ENCODE data around the gene OR10V1.

The OR10V1 gene

DNA sequence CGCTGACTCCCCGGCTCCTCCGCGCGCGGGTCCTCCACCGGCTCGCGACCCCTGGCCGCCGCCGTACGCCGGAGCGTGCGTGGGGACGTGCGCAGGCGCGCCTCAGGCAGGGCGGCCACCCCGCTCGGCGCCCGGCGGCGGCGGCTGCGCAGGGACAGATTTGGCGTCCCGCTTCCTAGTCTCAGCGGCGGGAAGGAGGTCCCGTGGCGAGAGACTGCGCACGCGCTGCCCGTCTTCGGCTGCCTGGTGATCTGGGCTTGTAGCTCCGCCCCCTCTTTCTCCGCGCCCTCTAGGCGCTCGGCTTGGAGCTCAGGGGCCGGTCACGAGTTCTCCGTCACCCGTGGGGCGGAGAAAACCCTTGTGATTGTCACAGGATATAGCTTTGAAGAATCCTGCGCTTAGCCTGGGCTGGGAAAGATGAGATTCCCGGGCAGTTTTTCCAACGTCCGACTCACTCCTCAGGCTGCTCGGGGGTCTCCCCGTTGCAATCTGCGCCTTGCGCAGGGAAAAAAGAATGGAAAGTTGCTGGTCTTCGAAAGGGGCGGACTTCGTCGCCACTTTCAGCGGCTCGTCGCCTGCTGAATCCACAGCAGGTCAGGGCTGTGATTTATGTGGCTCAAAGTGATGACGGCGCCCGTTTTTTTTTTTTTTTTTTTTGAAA lies 44.6 kb downstream of the OR10V1 start, which contains the start of gene PATL1 (continued):
- peak; percentile 34; the same call in 1 of the 2 replicates for TF ChIP-seq ZNF394 (tag by site-specific recombination; IDR thresholded peaks at IDR 0.05; ENCODE audit: borderline replicate concordance)
- TF ChIP-seq ZEB2 (tag by site-specific recombination; IDR thresholded peaks at IDR 0.05) = 0 out of 2 replicates have a peak, but pooled peaks have one; percentile 38
- TF ChIP-seq SP7 (tag by site-specific recombination; IDR thresholded peaks at IDR 0.05) = peak; percentile 59
- no peak for TF ChIP-seq ZNF155 (tag by site-specific recombination; IDR thresholded peaks at IDR 0.05)
- TF ChIP-seq ZBTB7A (tag by site-specific recombination; IDR thresholded peaks at IDR 0.05; ENCODE audit: low read depth) = no peak
- TF ChIP-seq MEIS1 (CRISPR knock-in tag; IDR thresholded peaks at IDR 0.05; ENCODE audit: borderline replicate concordance) = no peak
- TF ChIP-seq ZNF404 (tag by site-specific recombination; IDR thresholded peaks at IDR 0.05) = no peak
- TF ChIP-seq GFI1B (tag by site-specific recombination; IDR thresholded peaks at IDR 0.05) = peak; percentile 70; the same call in 1 of the 2 replicates
- TF ChIP-seq ZNF24 (tag by site-specific recombination; IDR thresholded peaks at IDR 0.05) = no peak
- TF ChIP-seq BCL11B (tag by site-specific recombination; IDR thresholded peaks at IDR 0.05; ENCODE audit: low read depth) = no peak
- TF ChIP-seq KLF7 (tag by site-specific recombination; IDR thresholded peaks at IDR 0.05; ENCODE audit: borderline replicate concordance) = no peak
- TF ChIP-seq SCRT1 (tag by site-specific recombination; IDR thresholded peaks at IDR 0.05; ENCODE audit: borderline replicate concordance) = no peak
- TF ChIP-seq ZNF785 (tag by site-specific recombination; IDR thresholded peaks at IDR 0.05) = no peak
- TF ChIP-seq, protein P1, sequence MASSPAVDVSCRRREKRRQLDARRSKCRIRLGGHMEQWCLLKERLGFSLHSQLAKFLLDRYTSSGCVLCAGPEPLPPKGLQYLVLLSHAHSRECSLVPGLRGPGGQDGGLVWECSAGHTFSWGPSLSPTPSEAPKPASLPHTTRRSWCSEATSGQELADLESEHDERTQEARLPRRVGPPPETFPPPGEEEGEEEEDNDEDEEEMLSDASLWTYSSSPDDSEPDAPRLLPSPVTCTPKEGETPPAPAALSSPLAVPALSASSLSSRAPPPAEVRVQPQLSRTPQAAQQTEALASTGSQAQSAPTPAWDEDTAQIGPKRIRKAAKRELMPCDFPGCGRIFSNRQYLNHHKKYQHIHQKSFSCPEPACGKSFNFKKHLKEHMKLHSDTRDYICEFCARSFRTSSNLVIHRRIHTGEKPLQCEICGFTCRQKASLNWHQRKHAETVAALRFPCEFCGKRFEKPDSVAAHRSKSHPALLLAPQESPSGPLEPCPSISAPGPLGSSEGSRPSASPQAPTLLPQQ (tag by site-specific recombination; IDR thresholded peaks at IDR 0.05) = peak; percentile 27; the same call in 1 of the 2 replicates
- peak; percentile 50; the same call in 1 of the 2 replicates for TF ChIP-seq ZBTB17 (tag by site-specific recombination; IDR thresholded peaks at IDR 0.05)
- peak; percentile 78 for TF ChIP-seq ZNF10 (tag by site-specific recombination; IDR thresholded peaks at IDR 0.05)
- TF ChIP-seq, protein P2, sequence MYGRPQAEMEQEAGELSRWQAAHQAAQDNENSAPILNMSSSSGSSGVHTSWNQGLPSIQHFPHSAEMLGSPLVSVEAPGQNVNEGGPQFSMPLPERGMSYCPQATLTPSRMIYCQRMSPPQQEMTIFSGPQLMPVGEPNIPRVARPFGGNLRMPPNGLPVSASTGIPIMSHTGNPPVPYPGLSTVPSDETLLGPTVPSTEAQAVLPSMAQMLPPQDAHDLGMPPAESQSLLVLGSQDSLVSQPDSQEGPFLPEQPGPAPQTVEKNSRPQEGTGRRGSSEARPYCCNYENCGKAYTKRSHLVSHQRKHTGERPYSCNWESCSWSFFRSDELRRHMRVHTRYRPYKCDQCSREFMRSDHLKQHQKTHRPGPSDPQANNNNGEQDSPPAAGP (tag by site-specific recombination; IDR thresholded peaks at IDR 0.05) = no peak
- TF ChIP-seq ZNF335 (tag by site-specific recombination; conservative IDR thresholded peaks at IDR 0.05) = peak; percentile 71
- no peak for TF ChIP-seq ZNF544 (tag by site-specific recombination; IDR thresholded peaks at IDR 0.05)
- TF ChIP-seq, protein P3, sequence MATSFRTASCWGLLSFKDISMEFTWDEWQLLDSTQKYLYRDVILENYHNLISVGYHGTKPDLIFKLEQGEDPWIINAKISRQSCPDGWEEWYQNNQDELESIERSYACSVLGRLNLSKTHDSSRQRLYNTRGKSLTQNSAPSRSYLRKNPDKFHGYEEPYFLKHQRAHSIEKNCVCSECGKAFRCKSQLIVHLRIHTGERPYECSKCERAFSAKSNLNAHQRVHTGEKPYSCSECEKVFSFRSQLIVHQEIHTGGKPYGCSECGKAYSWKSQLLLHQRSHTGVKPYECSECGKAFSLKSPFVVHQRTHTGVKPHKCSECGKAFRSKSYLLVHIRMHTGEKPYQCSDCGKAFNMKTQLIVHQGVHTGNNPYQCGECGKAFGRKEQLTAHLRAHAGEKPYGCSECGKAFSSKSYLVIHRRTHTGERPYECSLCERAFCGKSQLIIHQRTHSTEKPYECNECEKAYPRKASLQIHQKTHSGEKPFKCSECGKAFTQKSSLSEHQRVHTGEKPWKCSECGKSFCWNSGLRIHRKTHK (tag by site-specific recombination; IDR thresholded peaks at IDR 0.05) = no peak

DNA sequence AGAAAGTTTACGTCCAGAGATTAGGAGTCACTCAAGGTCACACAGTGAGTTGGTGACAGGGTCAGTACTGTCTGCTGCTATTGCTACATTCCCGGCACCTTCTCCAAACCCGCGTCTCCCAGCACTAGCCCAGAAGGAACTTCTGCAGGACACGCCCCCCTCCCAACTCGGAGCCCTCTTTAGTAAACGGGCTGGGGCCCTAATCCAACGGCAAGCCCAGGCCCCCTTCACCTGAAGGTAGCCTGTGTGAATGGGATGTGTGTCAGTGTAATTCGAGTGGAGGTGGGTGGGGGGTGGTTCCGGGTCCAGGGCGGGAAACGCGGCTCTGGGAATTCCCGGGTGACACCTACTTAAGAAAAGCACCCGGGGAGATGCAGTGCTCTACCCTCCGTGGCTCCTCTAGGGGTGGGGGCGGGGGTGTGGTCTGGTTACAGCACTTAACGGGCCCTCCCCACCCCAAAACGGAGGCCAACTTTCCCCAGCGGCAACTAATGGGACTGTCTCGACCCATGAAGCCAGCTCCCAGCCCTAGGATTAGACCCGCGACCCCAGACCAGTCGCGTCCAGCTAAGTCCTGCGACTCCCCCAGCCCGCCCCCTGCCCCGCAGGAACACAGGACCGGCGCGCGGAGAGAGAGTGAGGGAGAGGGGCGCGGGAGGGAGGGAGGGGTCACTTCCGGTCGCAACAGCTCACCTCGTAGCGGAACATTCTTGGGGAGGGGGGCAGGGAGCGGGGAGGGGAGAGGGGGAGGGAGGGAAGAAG lies 45.3 kb downstream of the OR10V1 start:
- Histone ChIP-seq H3K27ac (ENCODE audit: extremely low read depth, low read depth, low read length) (peak overlapping the region; percentile 28; the same call in 1 of the 2 replicates), H3K4me3 (ENCODE audit: low read depth, low read length) (peak overlapping the region; percentile 80), H3K4me1 (ENCODE audit: control insufficient read depth, insufficient read depth, low read length) (no peaks in the 10 kb centered on the region), H3K36me3 (ENCODE audit: control insufficient read depth in 2 of 2, insufficient read depth in 1 of 2, low read length in 2 of 2) (peaks cover 24 to 35% of the 10 kb centered on the region in 2 experiments), H3K9me3 (ENCODE audit: control insufficient read depth, insufficient read depth, low read depth, low read length) (no peaks in the 10 kb centered on the region)
- ChIA-PET POLR2A (interaction anchor here (0.6 to 1.8 kb wide), 17 partner anchors 9 to 131 kb away, joined by 3 to 39 read pairs (median 4); partner anchors contain the start of genes OSBP and STX3), CTCF (interaction anchor here (0.6 to 1.0 kb wide), 4 partner anchors 108 to 665 kb away, joined by 3 to 4 read pairs (median 3); no protein-coding TSS in a partner anchor)
- TF ChIP-seq ZNF571 (tag by site-specific recombination; IDR thresholded peaks at IDR 0.05) = no peak
- no peak for TF ChIP-seq ZNF776 (tag by site-specific recombination; IDR thresholded peaks at IDR 0.05; ENCODE audit: borderline replicate concordance)
- no peak for TF ChIP-seq ZFP69B (tag by site-specific recombination; IDR thresholded peaks at IDR 0.05)
- TF ChIP-seq EGR2 (tag by site-specific recombination; IDR thresholded peaks at IDR 0.05; ENCODE audit: low read depth) = peak; percentile 44; the same call in 1 of the 2 replicates
- TF ChIP-seq ZNF266 (tag by site-specific recombination; IDR thresholded peaks at IDR 0.05; ENCODE audit: low read depth) = no peak
- TF ChIP-seq ZNF701 (tag by site-specific recombination; IDR thresholded peaks at IDR 0.05) = no peak
- no peak for TF ChIP-seq ZNF350 (tag by site-specific recombination; IDR thresholded peaks at IDR 0.05)
- no peak for TF ChIP-seq ZBTB8A (tag by site-specific recombination; IDR thresholded peaks at IDR 0.05)
- no peak for TF ChIP-seq ZNF830 (tag by site-specific recombination; IDR thresholded peaks at IDR 0.05; ENCODE audit: low read depth)
- no peak for TF ChIP-seq ZNF624 (tag by site-specific recombination; IDR thresholded peaks at IDR 0.05)
- TF ChIP-seq, protein P4, sequence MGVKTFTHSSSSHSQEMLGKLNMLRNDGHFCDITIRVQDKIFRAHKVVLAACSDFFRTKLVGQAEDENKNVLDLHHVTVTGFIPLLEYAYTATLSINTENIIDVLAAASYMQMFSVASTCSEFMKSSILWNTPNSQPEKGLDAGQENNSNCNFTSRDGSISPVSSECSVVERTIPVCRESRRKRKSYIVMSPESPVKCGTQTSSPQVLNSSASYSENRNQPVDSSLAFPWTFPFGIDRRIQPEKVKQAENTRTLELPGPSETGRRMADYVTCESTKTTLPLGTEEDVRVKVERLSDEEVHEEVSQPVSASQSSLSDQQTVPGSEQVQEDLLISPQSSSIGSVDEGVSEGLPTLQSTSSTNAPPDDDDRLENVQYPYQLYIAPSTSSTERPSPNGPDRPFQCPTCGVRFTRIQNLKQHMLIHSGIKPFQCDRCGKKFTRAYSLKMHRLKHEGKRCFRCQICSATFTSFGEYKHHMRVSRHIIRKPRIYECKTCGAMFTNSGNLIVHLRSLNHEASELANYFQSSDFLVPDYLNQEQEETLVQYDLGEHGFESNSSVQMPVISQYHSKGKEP (tag by site-specific recombination; IDR thresholded peaks at IDR 0.05) = no peak
- TF ChIP-seq ZBTB48 (tag by site-specific recombination; IDR thresholded peaks at IDR 0.05) = no peak
